Measurements from ENCODE around the gene ATG7. TPM values are rescaled to one million over a fixed set of nuclear protein-coding genes. Genes with fewer than 3 reads are reported as not detected.

ATG7 gene
- total RNA-seq, 4 donors from 2014 or later: 49.4 to 145 (median 82.1) TPM

- H3K4me3 ChIP-seq: no peak overlapping the region
- TF ChIP-seq EP300 (IDR thresholded peaks at IDR 0.05): no peak
- no peak for TF ChIP-seq POLR2A (IDR thresholded peaks at IDR 0.05)
- TF ChIP-seq CTCF (IDR thresholded peaks at IDR 0.05): no peak
- no peak for TF ChIP-seq POLR2AphosphoS5 (IDR thresholded peaks at IDR 0.05)
- no peaks in the 10 kb centered on the region for H3K36me3 ChIP-seq
- DNase-seq (ENCODE audit: low spot score in 2 of 2): no peak
- no peaks in the 10 kb centered on the region for H3K4me1 ChIP-seq
- H3K27ac ChIP-seq: no peak overlapping the region
- 84% methylated on average over 6 of the region's 6 CpGs for WGBS
- no peaks in the 10 kb centered on the region for H3K9me3 ChIP-seq
- H3K27me3 ChIP-seq: no peaks in the 10 kb centered on the region
These were observed 26.2 kb upstream of the ATG7 start for GRCh38 chr3:11245827-11246662.

GRCh38 chr3:11246663-11246970 is 25.6 kb upstream of the ATG7 start:
- Histone ChIP-seq H3K27me3 (no peaks in the 10 kb centered on the region), H3K27ac (no peak overlapping the region), H3K4me3 (no peak overlapping the region), H3K4me1 (peaks cover 2% of the 10 kb centered on the region), H3K36me3 (no peaks in the 10 kb centered on the region), H3K9me3 (no peaks in the 10 kb centered on the region)
- TF ChIP-seq EP300 (IDR thresholded peaks at IDR 0.05) (no peak), CTCF (IDR thresholded peaks at IDR 0.05) (no peak), POLR2AphosphoS5 (IDR thresholded peaks at IDR 0.05) (no peak), POLR2A (IDR thresholded peaks at IDR 0.05) (no peak)
- WGBS: 96% methylated on average over 2 of the region's 2 CpGs
- no peak for DNase-seq (ENCODE audit: low spot score in 2 of 2)

GRCh38 chr3:11247362-11247761 is 24.8 kb upstream of the ATG7 start:
- H3K36me3 ChIP-seq: no peaks in the 10 kb centered on the region
- no peaks in the 10 kb centered on the region for H3K9me3 ChIP-seq
- 63% methylated on average over 8 of the region's 8 CpGs for WGBS
- peaks cover 2% of the 10 kb centered on the region for H3K4me1 ChIP-seq
- no peak for TF ChIP-seq POLR2A (IDR thresholded peaks at IDR 0.05)
- TF ChIP-seq CTCF (IDR thresholded peaks at IDR 0.05): no peak
- no peak for TF ChIP-seq POLR2AphosphoS5 (IDR thresholded peaks at IDR 0.05)
- no peaks in the 10 kb centered on the region for H3K27me3 ChIP-seq
- H3K27ac ChIP-seq: no peak overlapping the region
- no peak for DNase-seq (ENCODE audit: low spot score in 2 of 2)
- H3K4me3 ChIP-seq: no peak overlapping the region

DNA sequence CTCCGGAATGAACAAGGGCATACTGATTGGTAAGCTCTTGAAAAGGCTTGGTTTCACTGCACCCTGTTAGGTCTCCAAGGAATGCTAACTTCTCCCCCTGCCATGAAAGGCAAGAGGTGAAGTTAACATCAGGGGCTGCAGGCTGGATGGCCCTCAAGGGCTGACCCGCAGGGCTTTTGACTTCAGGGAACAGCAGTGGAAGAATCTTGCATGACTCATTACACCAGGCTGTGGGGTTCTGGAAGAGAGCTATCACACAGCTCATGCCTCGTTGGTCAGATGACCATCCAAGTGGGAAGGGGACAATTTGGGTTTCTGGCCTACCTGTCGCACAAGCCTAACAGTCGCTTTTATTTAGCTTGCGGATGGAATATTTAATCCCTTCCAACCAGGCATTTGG is 23.6 kb upstream of the ATG7 start:
- TF ChIP-seq POLR2A (IDR thresholded peaks at IDR 0.05) (no peak), CTCF (IDR thresholded peaks at IDR 0.05) (no peak), POLR2AphosphoS5 (IDR thresholded peaks at IDR 0.05) (no peak), EP300 (IDR thresholded peaks at IDR 0.05) (no peak)
- H3K4me1 ChIP-seq: peaks cover 2% of the 10 kb centered on the region
- H3K27ac ChIP-seq: no peak overlapping the region
- 96% methylated on average over 6 of the region's 6 CpGs for WGBS
- no peaks in the 10 kb centered on the region for H3K27me3 ChIP-seq
- H3K4me3 ChIP-seq: no peak overlapping the region
- H3K36me3 ChIP-seq: no peaks in the 10 kb centered on the region
- no peaks in the 10 kb centered on the region for H3K9me3 ChIP-seq
- DNase-seq (ENCODE audit: low spot score in 2 of 2): no peak

GRCh38 chr3:11250902-11251806 is 21.0 kb upstream of the ATG7 start:
- Histone ChIP-seq H3K27ac (no peak overlapping the region), H3K27me3 (no peaks in the 10 kb centered on the region), H3K4me1 (peaks cover 2% of the 10 kb centered on the region), H3K4me3 (no peak overlapping the region), H3K9me3 (no peaks in the 10 kb centered on the region), H3K36me3 (no peaks in the 10 kb centered on the region)
- no peak for DNase-seq (ENCODE audit: low spot score in 2 of 2)
- TF ChIP-seq CTCF (IDR thresholded peaks at IDR 0.05): no peak
- TF ChIP-seq EP300 (IDR thresholded peaks at IDR 0.05): no peak
- TF ChIP-seq POLR2AphosphoS5 (IDR thresholded peaks at IDR 0.05): no peak
- TF ChIP-seq POLR2A (IDR thresholded peaks at IDR 0.05): no peak
- WGBS: 73% methylated on average over 10 of the region's 10 CpGs
